Measurements from ENCODE around the gene EXOC5.

The EXOC5 gene

DNA sequence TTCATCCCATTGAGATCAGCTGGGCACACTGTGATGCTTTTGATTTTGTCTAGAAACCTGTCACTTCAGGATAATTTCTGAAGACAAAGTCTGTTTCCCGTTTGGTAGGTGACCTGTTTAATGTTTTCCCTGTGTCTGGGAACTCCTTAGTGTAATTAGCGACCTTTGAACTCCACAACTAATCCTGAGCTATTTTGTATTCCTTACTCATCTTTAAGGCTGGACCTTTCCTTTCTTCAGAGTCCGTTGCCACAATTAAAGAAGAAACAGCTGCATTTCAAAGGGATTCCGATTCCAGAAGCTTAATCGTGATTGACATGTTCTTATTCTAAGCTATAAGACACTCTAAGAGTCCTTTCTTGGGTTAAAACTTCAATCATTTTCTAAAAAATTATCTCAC lies 22.0 kb upstream of the EXOC5 start:
- no peak for DNase-seq (ENCODE audit: extremely low read depth, insufficient read length)
- no peaks in the 10 kb centered on the region for H3K27me3 ChIP-seq (replicated peaks; ENCODE audit: control insufficient read depth, insufficient read depth, low read length)
- TF ChIP-seq, protein P1, sequence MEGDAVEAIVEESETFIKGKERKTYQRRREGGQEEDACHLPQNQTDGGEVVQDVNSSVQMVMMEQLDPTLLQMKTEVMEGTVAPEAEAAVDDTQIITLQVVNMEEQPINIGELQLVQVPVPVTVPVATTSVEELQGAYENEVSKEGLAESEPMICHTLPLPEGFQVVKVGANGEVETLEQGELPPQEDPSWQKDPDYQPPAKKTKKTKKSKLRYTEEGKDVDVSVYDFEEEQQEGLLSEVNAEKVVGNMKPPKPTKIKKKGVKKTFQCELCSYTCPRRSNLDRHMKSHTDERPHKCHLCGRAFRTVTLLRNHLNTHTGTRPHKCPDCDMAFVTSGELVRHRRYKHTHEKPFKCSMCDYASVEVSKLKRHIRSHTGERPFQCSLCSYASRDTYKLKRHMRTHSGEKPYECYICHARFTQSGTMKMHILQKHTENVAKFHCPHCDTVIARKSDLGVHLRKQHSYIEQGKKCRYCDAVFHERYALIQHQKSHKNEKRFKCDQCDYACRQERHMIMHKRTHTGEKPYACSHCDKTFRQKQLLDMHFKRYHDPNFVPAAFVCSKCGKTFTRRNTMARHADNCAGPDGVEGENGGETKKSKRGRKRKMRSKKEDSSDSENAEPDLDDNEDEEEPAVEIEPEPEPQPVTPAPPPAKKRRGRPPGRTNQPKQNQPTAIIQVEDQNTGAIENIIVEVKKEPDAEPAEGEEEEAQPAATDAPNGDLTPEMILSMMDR (IDR thresholded peaks at IDR 0.05; ENCODE audit: insufficient read depth, low read length, poor library complexity, severe bottlenecking): no peak
- H3K36me3 ChIP-seq (ENCODE audit: control insufficient read depth, insufficient read depth, low read length): peaks cover 2% of the 10 kb centered on the region; the same call in 1 of the 2 replicates
- no peak overlapping the region for H3K4me3 ChIP-seq (replicated peaks; ENCODE audit: low read depth, low read length)

DNA sequence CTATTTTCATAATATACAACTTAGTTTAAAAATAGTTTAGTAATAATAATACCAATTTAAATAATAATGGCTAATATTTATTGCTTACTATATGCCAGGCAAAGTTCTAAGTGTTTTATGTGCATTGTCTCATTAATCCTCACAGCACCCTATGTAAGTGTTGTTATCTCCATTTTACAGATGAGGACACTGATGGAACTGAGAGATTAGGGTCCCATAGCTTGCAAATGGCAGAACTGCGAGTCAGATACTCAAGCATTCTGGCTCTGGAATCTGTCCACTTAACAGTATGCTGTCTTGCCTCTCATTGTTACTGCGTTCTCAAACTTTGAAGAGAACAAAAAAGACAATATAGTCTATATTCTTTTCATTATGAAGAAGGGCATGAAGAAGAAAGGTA lies 19.0 kb upstream of the EXOC5 start:
- H3K27me3 ChIP-seq (replicated peaks; ENCODE audit: control insufficient read depth, insufficient read depth, low read length): no peaks in the 10 kb centered on the region
- no peak for DNase-seq (ENCODE audit: extremely low read depth, insufficient read length)
- TF ChIP-seq, protein P1 (IDR thresholded peaks at IDR 0.05; ENCODE audit: insufficient read depth, low read length, poor library complexity, severe bottlenecking): no peak

DNA sequence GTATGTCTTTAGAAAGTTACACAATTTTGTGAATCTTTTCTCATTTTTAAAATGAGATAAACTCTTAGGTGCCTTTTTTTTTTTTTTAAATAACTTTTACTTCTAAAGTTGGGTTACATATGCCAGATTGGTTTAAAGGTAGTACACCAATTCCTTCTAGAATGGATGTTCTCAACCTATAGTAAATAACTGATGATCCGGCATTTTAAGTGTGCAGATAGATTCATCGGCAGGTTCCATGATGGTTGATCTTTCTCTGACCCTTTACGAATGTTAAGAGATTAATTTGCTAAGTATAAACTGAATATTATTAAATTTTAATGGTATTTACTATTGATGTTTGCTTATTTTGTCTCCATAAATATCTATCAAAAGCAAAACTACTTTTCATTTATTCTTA lies 8.4 kb upstream of the EXOC5 start:
- TF ChIP-seq, protein P1 (IDR thresholded peaks at IDR 0.05; ENCODE audit: insufficient read depth, low read length, poor library complexity, severe bottlenecking): no peak

More for the DNA sequence above, 19.0 kb upstream of the EXOC5 start:
- peaks cover 5% of the 10 kb centered on the region for H3K36me3 ChIP-seq (ENCODE audit: control insufficient read depth, insufficient read depth, low read length)
- no peak overlapping the region for H3K4me3 ChIP-seq (replicated peaks; ENCODE audit: low read depth, low read length)

DNA sequence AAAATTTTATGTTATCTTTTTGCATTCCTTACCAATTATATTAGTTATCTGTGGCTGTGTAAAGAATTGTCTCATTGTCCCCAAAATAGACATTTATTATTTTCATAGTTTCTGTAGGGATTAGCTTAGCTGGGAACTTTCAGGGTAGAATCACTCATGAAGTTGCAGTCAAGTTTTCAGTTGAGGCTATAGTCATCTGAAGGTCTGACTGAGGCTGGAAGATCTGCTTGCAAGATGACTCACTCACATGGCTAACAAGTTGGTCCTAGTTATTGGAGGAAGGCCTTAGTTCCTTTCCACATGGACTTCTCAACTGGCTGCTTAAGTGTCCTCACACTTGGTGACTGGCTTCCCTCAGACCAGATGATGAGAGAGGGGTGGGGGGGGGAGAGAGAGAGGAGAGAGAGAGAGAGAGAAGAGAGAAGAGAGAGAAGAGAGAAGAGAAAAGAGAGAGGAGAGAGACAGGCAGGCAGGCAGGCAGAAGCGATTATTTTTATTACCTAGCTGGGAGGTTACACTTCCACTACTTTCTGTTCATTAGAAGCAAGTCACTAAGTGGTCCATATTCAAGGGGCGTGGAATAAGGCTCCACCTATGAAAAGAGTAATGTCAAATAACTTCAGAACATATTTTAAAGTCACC lies 6.4 kb upstream of the EXOC5 start:
- Histone ChIP-seq H3K27me3 (replicated peaks; ENCODE audit: control insufficient read depth, insufficient read depth, low read length) (no peaks in the 10 kb centered on the region), H3K36me3 (ENCODE audit: control insufficient read depth, insufficient read depth, low read length) (peaks cover 2% of the 10 kb centered on the region), H3K4me3 (replicated peaks; ENCODE audit: low read depth, low read length) (no peak overlapping the region)
- TF ChIP-seq, protein P1 (IDR thresholded peaks at IDR 0.05; ENCODE audit: insufficient read depth, low read length, poor library complexity, severe bottlenecking): no peak
- no peak for DNase-seq (ENCODE audit: extremely low read depth, insufficient read length)

More for the DNA sequence above, 8.4 kb upstream of the EXOC5 start:
- no peak overlapping the region for H3K4me3 ChIP-seq (replicated peaks; ENCODE audit: low read depth, low read length)
- DNase-seq (ENCODE audit: extremely low read depth, insufficient read length): no peak
- H3K36me3 ChIP-seq (ENCODE audit: control insufficient read depth, insufficient read depth, low read length): peaks cover 7% of the 10 kb centered on the region
- no peaks in the 10 kb centered on the region for H3K27me3 ChIP-seq (replicated peaks; ENCODE audit: control insufficient read depth, insufficient read depth, low read length)

DNA sequence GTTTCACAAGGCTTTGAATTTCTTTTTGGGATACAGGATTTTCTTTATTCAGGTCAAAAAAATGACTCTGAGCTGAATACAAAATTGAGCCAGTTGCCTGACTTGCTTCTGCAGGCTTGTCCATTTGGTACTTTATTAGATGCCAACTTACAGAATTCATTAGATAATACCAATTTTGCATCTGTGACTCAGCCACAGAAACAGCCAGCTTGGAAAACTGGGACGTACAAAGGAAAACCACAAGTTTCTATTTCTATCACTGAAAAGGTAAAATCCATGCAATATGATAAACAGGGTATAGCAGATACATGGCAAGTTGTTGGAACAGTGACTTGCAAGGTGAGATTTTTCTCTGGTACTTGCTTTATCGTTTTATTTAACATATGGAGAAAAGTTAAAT lies 5.8 kb upstream of the EXOC5 start:
- TF ChIP-seq, protein P1 (IDR thresholded peaks at IDR 0.05; ENCODE audit: insufficient read depth, low read length, poor library complexity, severe bottlenecking): no peak

DNA sequence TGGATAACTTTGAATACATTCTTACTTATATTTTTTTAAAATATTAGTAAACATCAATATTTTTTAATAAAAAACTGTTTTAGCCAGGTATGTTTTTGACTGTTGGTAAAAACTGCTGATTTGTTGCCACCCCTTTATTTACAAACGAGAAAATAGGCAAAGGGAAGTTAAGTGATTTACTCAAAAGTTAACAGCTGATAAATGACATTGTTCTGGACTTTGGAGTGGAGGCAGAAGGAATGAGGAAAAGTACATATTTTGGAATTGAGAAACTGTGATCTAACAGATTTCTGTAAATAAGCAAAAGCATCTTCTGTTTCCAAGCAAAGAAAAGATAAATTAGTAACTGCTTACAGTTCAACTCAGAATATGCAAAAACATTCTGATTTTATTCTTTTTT lies 4.5 kb upstream of the EXOC5 start:
- no peak for DNase-seq (ENCODE audit: extremely low read depth, insufficient read length)
- no peak overlapping the region for H3K4me3 ChIP-seq (replicated peaks; ENCODE audit: low read depth, low read length)
- H3K36me3 ChIP-seq (ENCODE audit: control insufficient read depth, insufficient read depth, low read length): peaks cover 2% of the 10 kb centered on the region
- H3K27me3 ChIP-seq (replicated peaks; ENCODE audit: control insufficient read depth, insufficient read depth, low read length): no peaks in the 10 kb centered on the region
- TF ChIP-seq, protein P1 (IDR thresholded peaks at IDR 0.05; ENCODE audit: insufficient read depth, low read length, poor library complexity, severe bottlenecking): no peak

More for the DNA sequence above, 5.8 kb upstream of the EXOC5 start:
- Histone ChIP-seq H3K27me3 (replicated peaks; ENCODE audit: control insufficient read depth, insufficient read depth, low read length) (no peaks in the 10 kb centered on the region), H3K36me3 (ENCODE audit: control insufficient read depth, insufficient read depth, low read length) (peaks cover 2% of the 10 kb centered on the region), H3K4me3 (replicated peaks; ENCODE audit: low read depth, low read length) (no peak overlapping the region)
- no peak for DNase-seq (ENCODE audit: extremely low read depth, insufficient read length)

All from GM06990 (cell line).